HEK293 (cell line): ENCODE results near the gene UBE4A.

Experiments
- CTCF ChIA-PET: fragments of 350-600 bp; formaldehyde crosslinking; extraction: SDS; loops from one replicate; lab custom pipeline; 2021; ENCODE audit warnings: antibody characterized with exemption; lab: Yijun Ruan, JAX
- POLR2A ChIA-PET: fragments of 300-600 bp; formaldehyde crosslinking; extraction: SDS; loops from one replicate; lab custom pipeline; 2020; ENCODE audit warnings: antibody characterized with exemption, inconsistent platforms; lab: Yijun Ruan, JAX
- H3K27ac ChIP-seq: fragments of 200-500 bp; sonication (Bioruptor generic); 2 replicates; pipeline ENCODE4 v1.5.1; 2014; ENCODE audit warnings: low read depth, low read length, control low read depth, inconsistent platforms; ENCODE audit errors: extremely low read depth
- H3K36me3 ChIP-seq, 2 experiments: fragments of 200-500 bp in 1 of 2; sonication (Bioruptor generic) in 1 of 2; 1 replicate in 1 of 2; 2 replicates in 1 of 2; pipeline ENCODE4 v1.5.1; 2014 to 2017; ENCODE audit warnings: inconsistent platforms in 2 of 2, low read length in 2 of 2; ENCODE audit not compliant: control insufficient read depth in 2 of 2, insufficient read depth in 1 of 2
- H3K4me1 ChIP-seq: fragments of 200-500 bp; sonication (Bioruptor generic); 2 replicates; pipeline ENCODE4 v1.5.1; 2014; ENCODE audit warnings: mild to moderate bottlenecking, low read length, inconsistent platforms; ENCODE audit not compliant: control insufficient read depth, insufficient read depth
- H3K4me3 ChIP-seq: 2 replicates; pipeline ENCODE4 v1.5.1; 2011; ENCODE audit warnings: low read depth, mild to moderate bottlenecking, control low read depth, low read length, moderate library complexity
- H3K9me3 ChIP-seq: fragments of 200-500 bp; sonication (Bioruptor generic); 2 replicates; pipeline ENCODE4 v1.5.1; 2014; ENCODE audit warnings: low read depth, low read length, inconsistent platforms; ENCODE audit not compliant: control insufficient read depth, insufficient read depth
- BCL11B ChIP-seq: fragments of 450-650 bp; formaldehyde crosslinking; IDR thresholded peaks from 2 replicates; pipeline ENCODE4 v1.5.1; 2016; ENCODE audit warnings: low read depth, missing biosample characterization, missing genetic modification characterization
- BCL6B ChIP-seq: fragments of 450-650 bp; formaldehyde crosslinking; IDR thresholded peaks from 2 replicates; pipeline ENCODE4 v1.5.1; 2017; ENCODE audit warnings: missing biosample characterization, missing genetic modification characterization
- IKZF3 ChIP-seq: fragments of 450-650 bp; IDR thresholded peaks from 2 replicates; pipeline ENCODE4 v1.5.0; 2018; ENCODE audit warnings: missing biosample characterization, mild to moderate bottlenecking, missing genetic modification characterization, moderate library complexity
- KLF9 ChIP-seq: fragments of 450-650 bp; formaldehyde crosslinking; IDR thresholded peaks from 2 replicates; pipeline ENCODE4 v1.5.1; 2016; ENCODE audit warnings: missing biosample characterization, missing genetic modification characterization, low read depth
- MZF1 ChIP-seq: fragments of 450-650 bp; formaldehyde crosslinking; IDR thresholded peaks from 2 replicates; pipeline ENCODE4 v1.5.1; 2017; ENCODE audit warnings: missing biosample characterization, missing genetic modification characterization, borderline replicate concordance
- PRDM10 ChIP-seq: fragments of 450-650 bp; formaldehyde crosslinking; IDR thresholded peaks from 2 replicates; pipeline ENCODE4 v1.5.1; 2016; ENCODE audit warnings: missing biosample characterization, missing genetic modification characterization
- SETDB1 ChIP-seq: IDR thresholded peaks from one replicate; pipeline ENCODE4 v1.6.1; 2017; ENCODE audit warnings: mild to moderate bottlenecking, low read length, moderate library complexity, mixed read lengths; ENCODE audit not compliant: insufficient read length
- ZFP3 ChIP-seq: fragments of 450-650 bp; formaldehyde crosslinking; IDR thresholded peaks from 2 replicates; pipeline ENCODE4 v1.5.1; 2016; ENCODE audit warnings: low read depth, missing biosample characterization, missing genetic modification characterization
- ZNF138 ChIP-seq: fragments of 450-650 bp; formaldehyde crosslinking; IDR thresholded peaks from 2 replicates; pipeline ENCODE4 v1.5.1; 2016; ENCODE audit warnings: missing biosample characterization, missing genetic modification characterization, borderline replicate concordance
- ZNF211 ChIP-seq: fragments of 450-650 bp; formaldehyde crosslinking; IDR thresholded peaks from 2 replicates; pipeline ENCODE4 v1.5.1; 2016; ENCODE audit warnings: low read depth, missing biosample characterization, missing genetic modification characterization
- ZNF214 ChIP-seq: fragments of 450-650 bp; formaldehyde crosslinking; IDR thresholded peaks from 2 replicates; pipeline ENCODE4 v1.5.1; 2017; ENCODE audit warnings: missing biosample characterization, mild to moderate bottlenecking, missing genetic modification characterization, borderline replicate concordance
- ZNF280D ChIP-seq: fragments of 450-650 bp; formaldehyde crosslinking; IDR thresholded peaks from 2 replicates; pipeline ENCODE4 v1.5.1; 2016; ENCODE audit warnings: missing biosample characterization, missing genetic modification characterization
- ZNF423 ChIP-seq: fragments of 450-650 bp; formaldehyde crosslinking; IDR thresholded peaks from 2 replicates; pipeline ENCODE4 v1.5.1; 2016; ENCODE audit warnings: missing biosample characterization, missing genetic modification characterization
- ZNF449 ChIP-seq: fragments of 450-650 bp; formaldehyde crosslinking; IDR thresholded peaks from 2 replicates; pipeline ENCODE4 v1.5.1; 2017; ENCODE audit warnings: missing biosample characterization, mild to moderate bottlenecking, missing genetic modification characterization, moderate library complexity
- ZNF513 ChIP-seq: fragments of 450-650 bp; IDR thresholded peaks from 2 replicates; pipeline ENCODE4 v1.5.1; 2018; ENCODE audit warnings: missing biosample characterization, missing genetic modification characterization
- ZNF514 ChIP-seq: fragments of 450-650 bp; formaldehyde crosslinking; IDR thresholded peaks from 2 replicates; pipeline ENCODE4 v1.5.1; 2016; ENCODE audit warnings: missing biosample characterization, missing genetic modification characterization
- ZNF548 ChIP-seq: fragments of 450-650 bp; formaldehyde crosslinking; IDR thresholded peaks from 2 replicates; pipeline ENCODE4 v1.5.1; 2016; ENCODE audit warnings: missing biosample characterization, missing genetic modification characterization
- ZNF843 ChIP-seq: fragments of 450-650 bp; formaldehyde crosslinking; IDR thresholded peaks from 2 replicates; pipeline ENCODE4 v1.5.1; 2016; ENCODE audit warnings: missing biosample characterization, missing genetic modification characterization
- TF ChIP-seq, protein P1 (sequence below): fragments of 450-650 bp; formaldehyde crosslinking; IDR thresholded peaks from 2 replicates; pipeline ENCODE4 v1.5.1; 2016; ENCODE audit warnings: missing biosample characterization, missing genetic modification characterization, low read depth

UBE4A gene

GRCh38 chr11:118342503-118343161 is 16.8 kb upstream of the UBE4A start, which contains the start of gene CD3D:
CD3D (minus strand) TSS chr11:118342705; CDS start chr11:118342607, 98 bp downstream.
- no peaks in the 10 kb centered on the region for H3K9me3 ChIP-seq
- ChIA-PET CTCF (interaction anchor here (0.7 to 1.4 kb wide), 2 partner anchors 33 to 171 kb away, joined by 3 to 7 read pairs; no protein-coding TSS in a partner anchor), POLR2A (no interaction called here)
- no peak for TF ChIP-seq ZNF211 (tag by site-specific recombination)
- no peak for TF ChIP-seq ZNF514 (tag by site-specific recombination)
- TF ChIP-seq PRDM10 = no peak
- no peak for TF ChIP-seq BCL6B (tag by site-specific recombination)
- no peak for TF ChIP-seq ZNF138 (tag by site-specific recombination)
- TF ChIP-seq ZNF280D = no peak
- no peak for TF ChIP-seq ZNF423 (tag by site-specific recombination)
- no peak for TF ChIP-seq ZFP3 (tag by site-specific recombination)
- TF ChIP-seq MZF1 (tag by site-specific recombination) = no peak
- no peak for TF ChIP-seq KLF9 (tag by site-specific recombination)
- TF ChIP-seq ZNF548 (tag by site-specific recombination) = no peak
- no peak for TF ChIP-seq SETDB1
- TF ChIP-seq, protein P1, sequence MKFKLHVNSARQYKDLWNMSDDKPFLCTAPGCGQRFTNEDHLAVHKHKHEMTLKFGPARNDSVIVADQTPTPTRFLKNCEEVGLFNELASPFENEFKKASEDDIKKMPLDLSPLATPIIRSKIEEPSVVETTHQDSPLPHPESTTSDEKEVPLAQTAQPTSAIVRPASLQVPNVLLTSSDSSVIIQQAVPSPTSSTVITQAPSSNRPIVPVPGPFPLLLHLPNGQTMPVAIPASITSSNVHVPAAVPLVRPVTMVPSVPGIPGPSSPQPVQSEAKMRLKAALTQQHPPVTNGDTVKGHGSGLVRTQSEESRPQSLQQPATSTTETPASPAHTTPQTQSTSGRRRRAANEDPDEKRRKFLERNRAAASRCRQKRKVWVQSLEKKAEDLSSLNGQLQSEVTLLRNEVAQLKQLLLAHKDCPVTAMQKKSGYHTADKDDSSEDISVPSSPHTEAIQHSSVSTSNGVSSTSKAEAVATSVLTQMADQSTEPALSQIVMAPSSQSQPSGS (tag by site-specific recombination) = no peak
- TF ChIP-seq ZNF843 (tag by site-specific recombination) = no peak
- no peak for TF ChIP-seq ZNF449 (tag by site-specific recombination)
- no peak for TF ChIP-seq ZNF214 (tag by site-specific recombination)
- TF ChIP-seq ZNF513 (tag by site-specific recombination) = no peak
- TF ChIP-seq IKZF3 (tag by site-specific recombination) = no peak
- TF ChIP-seq BCL11B (tag by site-specific recombination) = no peak
- TF ChIP-seq, all 188 proteins: peak for 0
- no peaks in the 10 kb centered on the region for H3K4me1 ChIP-seq
- no peaks in the 10 kb centered on the region for H3K36me3 ChIP-seq
- H3K4me3 ChIP-seq = no peak within 1 kb of the TSS
- no peak within 1 kb of the TSS for H3K27ac ChIP-seq
